Omental fat pad (tissue), 4 donors: ENCODE results near the gene PARD6G. TPM values are rescaled to one million over a fixed set of nuclear protein-coding genes. Genes with fewer than 3 reads are reported as not detected.
A peak's percentile ranks its signal among the peaks of the same experiment; 100 is the strongest.

Experiments
- ATAC-seq: fragments of 150-250 bp; one replicate; pipeline ENCODE4 v1.9.1; 2016; ENCODE audit warnings: mild to moderate bottlenecking, moderate library complexity; ENCODE audit not compliant: low FRiP score
- DNase-seq: peaks from one replicate; pipeline ENCODE4 v3.0.0-alpha.2; 2019; ENCODE audit warnings: low spot score
- CTCF ChIP-seq, 3 donors: fragments of 450-650 bp; IDR thresholded peaks; one replicate each; pipeline ENCODE4 v1.5.1; 2016 to 2017; ENCODE audit warnings: antibody characterized with exemption in 3 of 3, mild to moderate bottlenecking in 3 of 3, moderate library complexity in 2 of 3
- total RNA-seq, 4 donors: library from RNA; depleted of rRNA; stranded (reverse); fragments of >200 nt; gene quantifications; one replicate each; pipeline ENCODE4 v1.1.0, GENCODE V29; 2016

PARD6G gene
- total RNA-seq, 4 donors from 2014 or later, result 2.1 to 8.5 (median 3.4) TPM

DNA sequence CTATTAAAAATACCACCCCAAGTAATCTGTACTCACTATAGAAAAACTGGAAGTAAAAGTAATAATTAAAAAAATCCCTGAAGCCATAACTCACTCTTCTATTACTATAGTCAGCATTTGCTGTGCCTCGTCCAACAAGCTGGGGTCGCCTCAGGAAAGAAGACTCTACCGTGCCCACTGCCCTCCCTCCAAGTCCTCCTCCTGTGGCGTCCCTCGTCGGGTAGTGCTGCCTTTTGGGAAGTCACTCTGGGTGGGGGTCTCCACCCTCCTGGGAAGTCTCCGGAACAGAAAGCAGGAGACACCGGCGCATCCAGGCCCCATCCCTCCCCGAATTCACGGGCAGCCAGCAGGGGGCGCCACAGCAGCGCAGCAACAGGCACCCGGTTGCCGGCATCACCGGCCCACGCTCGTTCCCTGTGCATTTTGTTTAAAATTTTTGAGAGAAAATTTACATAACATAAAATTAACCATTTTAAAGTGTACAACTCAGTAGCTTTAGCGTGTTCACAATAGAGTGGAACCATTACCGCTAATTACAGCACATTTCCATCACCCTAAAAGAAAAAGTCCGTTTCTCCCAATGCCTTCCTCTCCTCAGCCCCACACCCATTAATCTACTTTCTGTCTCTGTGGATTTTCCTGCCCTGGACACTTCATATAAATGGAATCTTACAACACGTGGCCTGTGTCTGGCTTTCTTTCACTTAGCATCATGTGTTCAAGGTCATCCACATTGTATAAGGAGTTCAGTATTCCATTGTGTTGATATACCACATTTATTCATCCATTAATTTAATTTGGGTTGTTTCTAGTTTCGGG lies 76.1 kb downstream of the PARD6G start:
- peak; percentile 42 for ATAC-seq
- peak in 1 of 3 donors; percentile 79 for TF ChIP-seq CTCF (IDR thresholded peaks at IDR 0.05)
- DNase-seq, result peak; percentile 65

DNA sequence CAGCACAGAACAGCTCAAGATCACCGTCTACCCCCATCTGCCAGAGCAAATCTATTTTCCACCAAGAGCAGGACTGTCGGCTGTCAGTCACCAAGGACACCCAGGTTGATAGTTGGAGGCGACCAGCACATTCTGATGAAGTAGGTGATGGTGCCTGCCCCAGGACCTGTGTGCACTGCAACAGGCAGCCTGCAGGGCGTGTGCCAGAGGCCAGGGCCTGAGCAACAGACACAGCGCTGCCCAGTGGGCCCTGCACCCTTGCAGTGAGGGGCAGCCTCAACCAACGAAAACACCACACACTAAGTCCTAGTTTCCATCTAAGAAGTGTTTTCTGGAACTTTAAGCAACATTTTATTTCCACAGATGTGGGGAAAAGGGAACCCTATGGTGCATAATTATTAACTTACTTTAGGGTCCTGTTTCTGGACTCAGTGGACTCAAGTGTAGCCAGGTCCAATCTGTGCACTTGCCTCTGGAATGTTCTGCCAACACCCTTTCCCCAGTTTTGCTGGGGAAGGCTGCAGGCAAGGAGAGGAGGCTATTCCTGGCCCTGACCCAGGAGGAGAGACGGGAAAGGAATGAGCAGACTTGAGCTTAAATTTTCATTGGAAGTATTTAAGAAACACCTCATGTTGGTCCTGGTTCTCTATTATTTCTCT lies 76.8 kb downstream of the PARD6G start:
- ATAC-seq (no peak), DNase-seq (no peak)
- no peak for TF ChIP-seq CTCF (IDR thresholded peaks at IDR 0.05)

DNA sequence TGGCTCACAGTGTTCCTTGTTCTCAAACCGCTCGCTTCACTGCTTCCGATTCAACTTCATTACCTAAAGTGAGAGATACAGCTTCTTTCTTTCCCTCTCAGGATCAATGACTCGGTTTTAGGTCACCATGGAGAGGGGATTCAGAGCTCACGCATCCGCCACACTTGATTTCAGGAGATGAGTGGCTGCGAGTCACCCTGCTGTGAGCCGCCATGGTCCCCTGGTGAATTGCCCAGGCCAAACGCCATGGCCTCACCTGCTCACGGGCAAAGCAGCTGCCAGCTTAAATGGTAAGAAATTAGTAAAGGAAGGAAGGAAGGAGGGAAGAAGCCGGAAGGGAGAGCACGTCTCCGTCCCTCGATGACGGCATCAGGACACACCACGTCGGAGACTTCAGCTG lies 77.7 kb downstream of the PARD6G start:
- TF ChIP-seq CTCF (IDR thresholded peaks at IDR 0.05), result no peak
- ATAC-seq (no peak), DNase-seq (no peak)

- DNase-seq, result no peak
These were observed 78.3 kb downstream of the PARD6G start for GRCh38 chr18:80168982-80169381.

GRCh38 chr18:80168346-80168745 lies 79.0 kb downstream of the PARD6G start:
- ATAC-seq, result no peak
- no peak for TF ChIP-seq CTCF (IDR thresholded peaks at IDR 0.05)

More at GRCh38 chr18:80168982-80169381, 78.3 kb downstream of the PARD6G start:
- no peak for TF ChIP-seq CTCF (IDR thresholded peaks at IDR 0.05)
- no peak for ATAC-seq

GRCh38 chr18:80167931-80168330 lies 79.4 kb downstream of the PARD6G start:
- DNase-seq, result no peak
- TF ChIP-seq CTCF (IDR thresholded peaks at IDR 0.05), result no peak
- ATAC-seq, result no peak

More at GRCh38 chr18:80168346-80168745, 79.0 kb downstream of the PARD6G start:
- no peak for DNase-seq
